Stimulated activated CD8-positive, alpha-beta memory T cell treated with anti-CD3 and anti-CD28 coated beads, Interleukin-12 subunit alpha, Interleukin-12 subunit beta, amount 100 ng/mL, for 24 hours (primary cell): ENCODE results near the gene ATP8A2.
"Not testable (repeated sequence)": the region's sequence is repeated elsewhere in the genome, so short reads cannot be mapped to it uniquely, and the experiment has no call there.

Experiments
- DNase-seq: peaks from one replicate; pipeline ENCODE4 v3.0.0-alpha.2; 2020; ENCODE audit errors: extremely low read depth

Gene ATP8A2

DNA sequence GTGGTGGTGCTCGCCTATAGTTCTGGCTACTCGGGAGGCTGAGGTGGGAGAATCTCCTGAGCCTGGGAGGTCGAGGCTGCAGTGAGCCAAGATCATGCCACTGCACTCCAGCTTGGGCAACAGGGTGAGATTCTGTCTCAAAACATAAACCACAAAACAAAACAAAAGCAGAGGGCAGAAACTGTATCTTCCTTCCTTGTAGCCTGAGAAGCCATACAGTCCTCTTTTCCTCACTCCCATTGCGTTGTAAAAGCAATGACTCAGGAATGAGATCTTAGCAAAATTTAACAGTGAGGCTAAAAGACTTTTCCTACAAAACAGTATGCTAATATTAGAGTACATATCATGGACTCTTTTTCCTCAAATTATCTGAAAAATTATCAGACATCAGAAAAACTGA is 549.2 kb downstream of the ATP8A2 start:
- DNase-seq, result no peak

DNA sequence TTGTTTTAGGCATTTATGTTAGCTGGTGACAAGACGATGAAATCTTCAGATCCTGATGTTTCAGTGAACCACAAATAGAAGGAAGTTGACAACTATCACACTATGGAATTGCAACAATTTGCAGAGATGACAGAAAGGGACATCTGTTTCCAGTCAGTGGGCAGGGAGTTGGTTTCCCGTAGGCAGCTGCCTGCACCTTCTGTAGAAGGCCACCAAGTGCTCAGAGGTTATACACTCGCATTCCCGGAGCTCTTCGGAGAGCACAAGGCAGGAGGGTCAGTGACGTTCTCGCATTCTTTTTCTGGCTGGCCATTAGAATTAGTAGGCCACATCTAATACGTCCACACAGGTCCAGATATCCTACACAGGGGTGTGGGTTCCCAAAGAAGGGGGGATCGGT is 550.6 kb downstream of the ATP8A2 start:
- DNase-seq, result no peak

DNA sequence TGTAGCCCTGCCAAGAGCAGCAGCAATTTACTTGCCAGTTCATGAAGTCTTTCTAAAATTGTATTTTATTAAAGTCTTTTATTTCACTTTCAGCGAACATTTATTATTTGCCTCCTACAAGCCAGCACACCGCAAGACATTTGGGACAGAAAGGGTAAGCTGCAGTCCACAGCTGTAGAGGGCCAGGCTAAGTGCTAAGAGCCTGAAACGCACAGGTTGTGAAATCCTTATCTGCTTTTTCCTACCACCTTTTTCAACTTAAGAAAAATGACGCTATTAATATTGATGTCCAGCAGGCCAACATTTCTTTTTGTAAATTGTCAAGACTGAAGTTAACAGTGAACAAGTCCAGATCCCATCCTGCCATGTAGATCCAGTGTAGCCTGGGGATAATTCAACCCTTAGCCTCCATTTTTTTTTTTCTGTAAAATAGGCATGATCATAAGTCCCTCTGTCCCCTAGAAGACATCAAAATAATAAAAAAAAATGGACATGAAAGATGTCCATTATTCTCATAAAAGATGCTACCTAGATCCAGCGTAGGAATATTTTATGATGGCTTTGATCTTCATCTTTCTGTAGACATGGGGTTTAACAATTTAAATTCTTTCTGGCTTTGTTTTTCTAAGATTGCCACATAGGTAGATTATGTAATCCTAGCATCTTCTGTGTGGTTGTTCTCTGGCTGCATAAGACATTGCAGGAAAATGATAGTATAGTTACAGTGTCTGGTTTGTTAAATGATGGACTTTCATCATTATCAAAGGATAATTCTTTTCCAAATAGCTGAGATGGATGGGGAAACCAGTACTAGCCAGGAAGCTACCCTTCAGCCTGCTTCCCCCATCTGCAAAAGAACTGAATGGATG is 551.7 kb downstream of the ATP8A2 start:
- DNase-seq, result no peak

DNA sequence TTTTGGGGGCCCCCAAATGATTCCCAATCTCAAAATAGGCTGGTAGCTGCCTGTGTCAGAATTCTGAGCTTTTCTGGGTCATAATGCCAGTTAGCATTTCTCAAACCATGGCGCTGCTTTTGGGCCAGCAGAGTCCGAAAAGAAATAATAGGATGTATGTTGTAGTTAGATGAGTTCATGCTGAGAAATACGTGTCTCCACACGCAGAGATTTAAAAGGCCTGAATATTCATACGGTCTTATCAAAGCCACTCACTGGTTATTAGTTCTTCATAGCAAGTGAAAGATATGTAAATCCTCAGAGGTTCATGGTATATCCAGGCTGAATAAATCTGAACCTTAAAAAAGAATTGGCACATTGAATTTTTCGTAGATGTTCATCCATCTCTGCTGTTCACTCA is 555.6 kb downstream of the ATP8A2 start:
- DNase-seq, result no peak

DNA sequence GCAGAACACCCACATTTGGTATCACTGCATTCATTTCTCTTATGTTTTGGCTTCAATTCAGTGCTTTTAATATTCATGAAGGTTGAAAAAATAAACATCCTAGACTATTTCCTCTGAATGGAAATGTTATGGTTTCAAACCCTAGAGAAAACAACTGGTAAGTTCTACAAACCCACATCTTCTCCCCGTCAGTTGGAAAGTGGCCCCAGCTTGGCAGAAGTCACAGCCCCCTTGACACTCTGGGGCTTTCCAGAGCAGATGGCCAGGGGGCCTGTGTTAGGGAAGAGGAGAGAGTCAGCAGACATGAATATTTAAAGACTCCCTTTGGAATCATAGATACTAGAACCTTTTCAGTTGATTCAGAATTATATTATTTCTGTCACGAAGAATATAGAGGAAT is 556.2 kb downstream of the ATP8A2 start:
- no peak for DNase-seq

DNA sequence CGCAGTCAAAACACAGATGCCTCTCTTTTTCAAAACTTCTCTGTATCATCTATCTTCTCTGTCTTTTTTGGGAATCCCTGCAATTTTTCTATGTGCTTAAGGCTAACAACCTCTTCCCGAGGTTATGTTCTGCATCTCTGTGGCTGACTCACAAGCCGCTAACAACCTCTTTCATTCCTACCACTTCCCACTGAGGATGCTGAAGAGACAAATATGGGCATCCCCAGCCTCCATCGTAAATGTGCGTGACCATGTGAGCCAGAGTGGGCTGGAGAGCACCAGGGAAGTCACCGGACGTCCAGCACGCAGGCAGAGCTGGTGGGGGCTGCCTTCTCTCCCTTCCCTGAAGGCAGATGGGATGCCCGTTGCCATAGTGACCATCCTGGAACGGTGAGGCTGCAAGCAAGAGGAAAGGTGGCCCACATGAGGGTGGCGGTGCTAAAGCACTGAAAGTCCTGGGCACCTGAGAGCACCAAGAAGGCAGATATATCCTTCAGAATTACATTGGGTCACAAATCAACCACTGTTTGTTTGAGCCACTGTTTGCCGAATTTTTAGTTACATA is 557.2 kb downstream of the ATP8A2 start:
- no peak for DNase-seq

DNA sequence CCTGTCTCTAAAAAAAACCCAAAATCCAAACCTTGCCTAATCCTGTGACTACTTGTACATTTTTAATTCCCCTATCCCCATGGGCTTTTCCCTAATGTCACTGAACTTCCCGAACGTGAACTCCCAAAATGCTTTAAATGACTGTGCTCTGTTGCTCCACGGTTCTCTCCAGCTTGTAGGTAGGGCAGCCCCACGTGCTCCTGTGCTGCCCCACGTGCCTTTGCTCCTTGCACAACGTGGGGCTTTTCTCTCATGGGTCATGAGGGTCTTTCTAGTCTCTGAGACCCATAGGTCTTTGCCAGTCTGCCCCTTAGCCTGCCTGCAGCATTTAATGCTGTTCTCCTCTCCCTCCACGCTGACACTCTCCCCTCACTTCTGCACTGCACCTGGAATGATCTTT is 558.0 kb downstream of the ATP8A2 start:
- DNase-seq, result no peak

DNA sequence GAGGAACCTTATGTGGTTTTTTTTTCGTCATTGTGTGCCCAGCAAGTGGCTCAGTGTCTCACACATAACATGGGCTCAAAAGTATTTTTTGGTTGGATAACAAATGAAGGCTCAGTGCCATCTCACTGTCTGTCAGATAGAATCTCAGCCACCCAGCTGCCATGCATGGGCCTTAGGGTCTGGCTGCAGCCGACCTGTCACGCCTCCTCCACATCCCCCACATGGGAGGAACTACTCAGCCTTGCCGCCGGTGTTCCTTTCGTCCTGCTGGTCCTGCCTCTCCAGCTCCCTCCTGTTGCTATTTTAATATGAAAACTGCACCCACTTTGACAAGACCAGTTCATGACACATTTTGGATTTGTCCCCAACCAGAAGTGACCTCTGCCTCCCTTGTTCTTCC is 558.9 kb downstream of the ATP8A2 start:
- no peak for DNase-seq

DNA sequence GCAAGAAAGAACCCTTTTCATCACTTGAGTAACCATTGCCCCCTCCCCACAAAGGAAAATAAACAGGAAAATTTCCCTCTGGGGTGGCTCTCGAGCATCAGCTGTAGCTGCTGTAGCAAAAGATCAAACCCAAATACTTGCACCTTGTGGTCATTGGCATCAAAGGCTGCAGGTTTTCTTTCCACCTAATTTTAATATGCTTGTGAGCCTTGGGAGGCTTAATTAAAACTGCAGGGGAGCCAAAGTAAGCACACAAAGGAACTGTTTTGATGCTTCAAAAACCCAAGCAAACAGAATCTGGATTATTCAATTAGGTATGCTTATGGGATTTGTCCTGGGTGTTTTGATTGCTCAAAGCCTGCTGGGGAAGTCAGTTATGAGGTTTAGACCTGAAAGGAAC is 560.6 kb downstream of the ATP8A2 start:
- no peak for DNase-seq

DNA sequence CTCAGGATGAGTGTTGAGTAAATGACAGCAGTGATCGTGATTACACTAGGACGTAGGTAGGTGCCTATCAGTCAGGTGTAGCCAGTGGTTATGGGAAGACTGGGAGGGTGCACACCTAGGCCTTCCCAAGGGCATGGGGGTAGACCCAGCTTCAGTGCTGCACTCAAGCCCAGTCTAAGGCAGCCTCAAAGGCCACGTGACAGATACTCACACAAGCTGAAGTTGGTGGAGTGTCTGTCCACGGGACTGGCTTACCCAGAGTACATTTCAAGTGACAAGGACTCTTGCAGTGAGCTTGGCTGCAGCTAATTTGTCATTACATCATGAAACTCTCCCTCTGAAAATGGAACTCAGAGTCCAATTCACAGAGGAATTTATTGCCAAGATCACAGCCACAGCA is 561.7 kb downstream of the ATP8A2 start:
- DNase-seq, result no peak

DNA sequence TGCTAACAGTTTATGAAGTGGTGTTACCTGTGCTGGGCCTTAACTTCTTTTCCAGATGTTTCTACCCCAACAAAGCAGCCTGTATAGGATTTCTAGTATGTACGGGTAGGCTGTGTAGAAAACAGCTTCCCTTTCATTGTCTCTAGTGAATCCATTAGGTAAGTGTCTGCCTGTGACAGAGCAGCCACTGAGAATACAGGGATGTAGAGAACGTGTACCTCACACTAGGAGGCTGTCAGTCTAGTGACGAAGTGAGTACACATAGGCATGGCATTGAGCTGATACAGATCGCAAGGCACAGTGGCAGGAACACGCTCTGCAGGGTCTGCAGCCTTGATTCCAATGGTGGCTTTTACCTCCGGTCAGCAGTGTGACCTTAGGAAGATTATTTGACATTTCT is 562.4 kb downstream of the ATP8A2 start:
- no peak for DNase-seq

DNA sequence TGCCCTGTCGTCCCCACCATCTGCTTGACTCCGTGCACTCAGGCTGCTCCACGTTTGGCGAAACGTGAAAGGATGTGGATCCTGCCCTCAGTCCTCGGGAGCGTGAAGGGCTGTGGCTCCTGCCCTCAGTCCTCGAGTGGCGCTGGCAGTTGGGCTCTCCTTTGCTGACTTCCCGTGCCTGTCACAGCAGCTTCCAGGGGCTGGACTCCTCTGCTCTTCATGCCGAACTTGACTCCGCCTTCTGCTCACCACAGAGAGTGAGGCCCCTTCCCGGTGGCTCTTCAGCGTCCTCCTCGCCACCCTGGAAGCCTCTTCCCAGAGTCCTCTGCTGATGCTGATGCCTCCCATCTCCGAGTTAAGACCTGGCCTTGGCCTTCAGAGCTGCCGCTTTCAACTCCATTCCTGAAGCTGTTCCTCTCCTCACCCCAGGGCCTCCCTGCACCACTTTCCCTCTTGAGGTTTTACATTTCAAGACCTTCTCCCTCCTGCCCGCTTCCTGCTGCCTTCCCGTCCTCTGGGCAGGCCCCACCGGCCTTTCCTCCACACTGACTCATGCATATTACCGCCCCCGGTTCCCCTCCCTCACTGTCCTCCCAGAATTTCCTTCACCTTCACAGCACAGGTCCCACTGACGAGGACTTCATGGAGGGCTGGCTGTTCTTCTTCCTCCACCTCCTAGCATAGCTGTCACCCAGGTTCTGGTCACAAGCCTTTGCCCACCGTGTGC is 568.4 kb downstream of the ATP8A2 start:
- no peak for DNase-seq

DNA sequence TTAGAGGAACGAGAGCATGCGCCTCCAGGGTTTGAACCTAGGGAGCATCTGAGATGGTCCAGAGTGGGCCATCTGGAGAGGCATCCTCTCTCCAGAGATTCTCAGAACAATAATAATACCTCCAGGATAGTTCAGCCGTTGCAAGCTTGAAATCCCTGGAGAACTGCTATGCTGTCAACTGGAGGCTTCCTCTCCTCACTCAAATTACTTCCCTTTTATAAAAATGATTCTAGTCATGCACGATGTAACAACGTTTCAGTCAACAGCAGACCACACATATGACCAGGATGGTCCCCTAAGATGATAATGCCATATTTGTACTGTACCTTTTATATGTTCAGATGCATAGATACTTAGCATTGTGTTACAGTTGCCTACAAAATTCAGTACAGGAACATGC is 571.3 kb downstream of the ATP8A2 start:
- no peak for DNase-seq

DNA sequence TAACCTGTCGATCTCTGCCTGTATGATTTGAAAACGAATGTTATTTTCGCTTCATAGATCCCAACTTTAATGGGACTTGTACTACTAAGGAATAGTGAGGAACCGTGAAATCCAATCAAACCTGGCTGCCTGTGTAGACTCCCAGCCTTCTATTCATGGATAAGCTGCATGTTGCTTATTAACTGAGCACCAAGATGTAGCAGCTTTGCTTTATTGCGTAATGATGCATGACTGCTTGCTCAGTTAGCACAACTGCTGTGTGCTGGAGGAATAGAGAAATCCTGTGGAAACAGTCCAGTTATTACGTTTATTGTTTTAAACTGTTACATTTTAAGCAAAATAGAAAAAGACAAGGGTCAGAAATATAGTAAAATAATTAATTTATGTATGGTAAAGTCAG is 571.9 kb downstream of the ATP8A2 start:
- DNase-seq, result no peak

DNA sequence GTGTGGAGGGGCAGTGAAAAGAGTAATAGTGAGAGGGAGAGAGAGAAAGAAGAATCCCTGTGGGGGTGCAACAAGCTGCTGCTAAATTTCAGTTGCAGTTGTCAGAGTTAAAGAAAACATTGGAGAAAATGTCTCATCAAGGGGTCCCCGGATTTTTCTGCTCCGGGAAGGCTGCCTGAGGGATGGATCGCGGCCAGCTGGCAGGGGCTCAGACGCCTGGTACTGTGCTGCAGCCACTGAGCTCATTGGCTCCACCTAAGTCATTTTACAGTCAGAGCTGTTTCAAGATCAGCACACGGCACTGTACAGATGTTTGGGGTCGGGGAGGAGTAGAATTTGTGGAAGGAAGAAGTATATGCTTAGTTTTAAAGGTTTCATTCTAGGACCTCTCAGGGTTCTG is 573.8 kb downstream of the ATP8A2 start:
- no peak for DNase-seq

DNA sequence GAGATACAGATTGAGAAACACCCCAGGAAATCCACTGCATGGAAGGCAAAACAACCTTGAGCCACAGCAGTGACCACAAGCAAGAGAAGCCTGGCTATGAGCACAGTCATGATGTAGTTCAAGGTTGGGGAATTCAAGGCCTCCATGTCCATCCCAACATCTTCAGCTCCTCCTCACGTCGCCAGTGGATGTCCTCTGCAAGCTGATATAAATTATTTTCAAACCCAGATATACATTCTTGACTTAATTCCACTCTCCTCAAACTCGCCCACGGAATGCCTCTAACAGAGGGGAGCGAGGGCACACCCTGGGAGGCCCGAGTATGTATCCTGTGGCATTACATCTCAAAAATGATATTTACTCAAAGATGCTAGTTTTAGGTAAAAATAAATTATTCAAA is 574.5 kb downstream of the ATP8A2 start:
- no peak for DNase-seq

DNA sequence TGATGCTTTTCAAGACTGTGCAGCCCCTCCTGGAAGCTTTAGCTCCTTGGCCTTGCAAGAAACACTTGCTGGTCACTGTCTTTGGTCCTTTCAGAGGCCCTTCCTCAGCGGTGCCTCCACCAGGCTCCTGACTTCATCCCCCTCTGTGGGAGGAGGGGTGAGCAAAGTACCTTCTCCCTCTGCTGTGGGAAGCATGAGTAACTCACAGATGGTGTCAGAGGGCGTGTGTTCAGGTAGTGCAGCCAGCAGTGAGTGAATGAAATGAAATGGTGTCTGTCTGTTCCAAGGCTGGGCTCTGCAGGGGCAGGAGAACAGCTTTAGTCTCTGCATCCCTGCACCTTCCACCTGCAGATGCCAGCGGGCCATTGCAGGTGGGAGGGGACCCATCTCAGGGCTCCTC is 577.1 kb downstream of the ATP8A2 start:
- no peak for DNase-seq

DNA sequence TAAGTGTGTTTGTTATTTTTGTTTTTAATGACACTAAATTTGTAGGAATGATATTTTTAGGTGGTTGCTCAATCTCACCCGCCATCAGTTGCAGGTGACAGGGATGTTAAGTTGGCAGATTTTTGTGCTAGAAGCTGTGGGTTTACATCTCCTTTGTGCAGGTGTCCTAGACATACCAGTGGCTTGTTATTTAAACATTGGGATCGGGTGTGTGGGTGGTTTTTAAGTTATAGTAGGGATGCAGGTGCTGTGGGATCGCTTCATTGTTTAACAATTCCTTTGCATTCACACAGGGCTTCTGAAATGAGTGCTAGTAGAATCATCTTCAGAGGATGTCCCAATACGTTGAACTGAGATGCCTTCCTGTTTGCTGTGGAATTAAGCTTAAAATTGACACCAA is 580.1 kb downstream of the ATP8A2 start:
- DNase-seq, result no peak

DNA sequence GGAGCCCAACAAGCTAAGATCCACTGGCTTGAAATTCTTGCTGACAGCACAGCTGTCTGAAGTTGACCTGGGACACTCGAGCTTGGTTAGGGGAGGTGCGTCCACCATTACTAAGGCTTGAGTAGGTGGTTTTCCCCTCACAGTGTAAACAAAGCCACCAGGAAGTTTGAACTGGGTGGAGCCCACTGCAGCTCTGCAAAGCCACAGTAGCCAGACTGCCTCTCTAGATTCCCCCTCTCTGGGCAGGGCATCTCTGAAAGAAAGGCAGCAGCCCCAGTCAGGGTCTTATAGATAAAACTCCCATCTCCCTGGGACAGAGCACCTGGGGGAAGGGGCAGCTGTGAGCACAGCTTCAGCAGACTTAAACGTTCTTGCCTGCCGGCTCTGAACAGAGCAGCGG is 582.3 kb downstream of the ATP8A2 start:
- not testable (repeated sequence) for DNase-seq

DNA sequence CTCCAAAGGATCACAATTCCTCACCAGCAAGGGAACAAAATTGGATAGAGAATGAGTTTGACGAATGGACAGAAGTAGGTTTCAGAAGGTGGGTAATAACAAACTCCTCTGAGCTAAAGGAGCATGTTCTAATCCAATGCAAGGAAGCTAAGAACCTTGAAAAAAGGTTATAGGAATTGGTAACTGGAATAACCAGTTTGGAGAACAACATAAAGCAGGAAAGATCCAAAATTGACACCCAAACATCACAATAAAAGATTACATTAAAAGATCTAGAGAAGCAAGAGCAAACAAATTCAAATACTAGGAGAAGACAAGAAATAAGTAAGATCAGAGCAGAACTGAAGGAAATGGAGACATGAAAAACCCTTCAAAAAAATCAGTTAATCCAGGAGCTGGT is 583.2 kb downstream of the ATP8A2 start:
- not testable (repeated sequence) for DNase-seq

DNA sequence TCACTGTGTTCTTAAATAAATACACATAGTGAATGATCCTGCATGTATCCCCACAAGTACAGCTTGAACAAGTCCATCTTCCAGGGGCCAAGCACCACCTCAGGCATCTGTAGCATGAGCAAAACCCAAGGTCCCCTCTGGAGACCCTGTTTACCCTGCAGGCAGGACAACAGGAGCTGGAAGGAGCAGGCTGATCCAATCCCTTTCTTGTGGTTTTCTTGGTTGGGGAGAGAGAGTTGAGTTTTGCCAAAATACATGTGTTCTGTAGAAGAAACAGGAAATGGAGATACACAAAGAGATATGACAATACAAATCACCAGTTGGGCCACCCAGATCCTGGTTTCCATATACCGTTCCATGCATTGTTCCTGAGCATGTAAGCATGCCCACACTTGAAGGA is 587.2 kb downstream of the ATP8A2 start:
- DNase-seq, result no peak

DNA sequence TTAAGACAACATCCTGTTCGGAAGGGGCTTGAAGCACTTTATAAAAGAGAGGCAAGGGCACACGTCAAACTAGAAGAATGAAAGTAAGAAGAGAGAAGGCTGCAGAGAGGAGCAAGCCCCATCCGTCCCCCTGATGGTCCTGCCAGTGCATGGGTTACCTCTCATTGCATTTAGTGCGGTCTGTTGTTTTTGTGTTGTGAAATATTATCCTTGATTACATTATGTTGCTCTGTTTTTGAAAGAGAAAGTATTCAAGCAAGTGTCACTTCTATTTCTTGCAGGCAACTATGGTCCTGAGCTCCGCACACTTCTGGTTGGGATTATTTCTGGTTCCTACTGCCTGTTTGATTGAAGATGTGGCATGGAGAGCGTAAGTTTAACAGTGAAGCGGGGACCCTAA is 589.5 kb downstream of the ATP8A2 start:
- DNase-seq, result no peak

DNA sequence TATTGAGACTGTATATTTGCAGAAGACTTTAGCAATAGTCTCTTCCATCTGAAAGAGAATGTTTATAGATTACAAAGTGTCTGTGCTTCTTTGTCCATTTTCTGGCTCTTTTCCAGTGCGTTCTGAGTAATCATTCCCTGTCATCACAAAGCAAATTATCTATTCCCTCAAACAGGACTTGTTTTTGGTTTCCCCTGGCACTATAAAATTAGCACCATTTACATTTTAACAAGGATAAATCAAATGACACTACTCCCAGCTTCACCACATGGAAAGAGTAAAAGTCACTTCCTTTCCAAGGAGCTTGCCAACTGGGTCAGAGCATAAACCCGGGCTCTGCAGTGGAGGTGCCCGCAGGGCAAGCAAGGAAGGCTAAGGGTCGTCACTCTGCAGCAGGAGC is 591.9 kb downstream of the ATP8A2 start:
- DNase-seq, result no peak
